ACC112 (cell line): Measurements from ENCODE around the gene MYO5C.

Experiments
- H2AFZ ChIP-seq: fragments of 200-600 bp; sonication (generic); one replicate; pipeline ENCODE4 v1.6.0; 2017; ENCODE audit warnings: antibody characterized with exemption, low read length; ENCODE audit not compliant: unreplicated experiment
- H3K27ac ChIP-seq: fragments of 200-600 bp; sonication (generic); 2 replicates; pipeline ENCODE4 v1.5.1; 2014; ENCODE audit warnings: low read depth, mild to moderate bottlenecking, antibody characterized with exemption, low read length, moderate library complexity
- H3K27me3 ChIP-seq: fragments of 200-600 bp; sonication (generic); 2 replicates; pipeline ENCODE4 v1.6.1; 2014; ENCODE audit warnings: mild to moderate bottlenecking, antibody characterized with exemption, low read length, moderate library complexity, mixed read lengths; ENCODE audit not compliant: insufficient read depth
- H3K36me3 ChIP-seq: fragments of 200-600 bp; sonication (generic); 2 replicates; pipeline ENCODE4 v1.6.1; 2016; ENCODE audit warnings: mild to moderate bottlenecking, antibody characterized with exemption, low read length, moderate library complexity, mixed read lengths; ENCODE audit not compliant: insufficient read depth
- H3K4me1 ChIP-seq: fragments of 200-600 bp; sonication (generic); one replicate; pipeline ENCODE4 v1.6.1; 2016; ENCODE audit warnings: low read length, mixed read lengths; ENCODE audit not compliant: insufficient read depth, unreplicated experiment, control insufficient read depth
- H3K4me3 ChIP-seq: fragments of 200-600 bp; sonication (generic); 2 replicates; pipeline ENCODE4 v1.5.1; 2014; ENCODE audit warnings: mild to moderate bottlenecking, low read depth, low read length
- H3K79me2 ChIP-seq: fragments of 200-600 bp; sonication (generic); one replicate; pipeline ENCODE4 v1.6.0; 2016; ENCODE audit warnings: low read length; ENCODE audit not compliant: control insufficient read depth, unreplicated experiment, insufficient read depth

The MYO5C gene

GRCh38 chr15:52295421-52296001 lies at the start of gene MYO5C:
Gene MYO5C, minus strand, starts transcription at chr15:52295804. Its CDS starts 168 bp downstream, at chr15:52295636.
- no peaks in the 10 kb centered on the region for H3K4me1 ChIP-seq
- H3K36me3 ChIP-seq, result no peaks in the 10 kb centered on the region
- peak within 1 kb of the TSS; percentile 71 for H3K4me3 ChIP-seq
- no peaks in the 10 kb centered on the region for H3K79me2 ChIP-seq
- peak within 1 kb of the TSS; percentile 35 for H2AFZ ChIP-seq
- no peak within 1 kb of the TSS for H3K27ac ChIP-seq
- H3K27me3 ChIP-seq, result peaks cover 42% of the 10 kb centered on the region

- no peaks in the 10 kb centered on the region for H3K27me3 ChIP-seq
- H3K4me3 ChIP-seq, result no peak overlapping the region
- H3K79me2 ChIP-seq, result no peaks in the 10 kb centered on the region
- H2AFZ ChIP-seq, result no peak overlapping the region
- H3K4me1 ChIP-seq, result no peaks in the 10 kb centered on the region
- H3K36me3 ChIP-seq, result peaks cover 8% of the 10 kb centered on the region; the same call in 1 of the 2 replicates
- H3K27ac ChIP-seq, result no peak overlapping the region
These were observed 49.0 kb upstream of the MYO5C start for GRCh38 chr15:52344592-52344991.

GRCh38 chr15:52343831-52344230 lies 48.2 kb upstream of the MYO5C start:
- peaks cover 3% of the 10 kb centered on the region for H3K4me1 ChIP-seq
- H3K27me3 ChIP-seq, result no peaks in the 10 kb centered on the region
- no peak overlapping the region for H2AFZ ChIP-seq
- peaks cover 8% of the 10 kb centered on the region; the same call in 1 of the 2 replicates for H3K36me3 ChIP-seq
- no peaks in the 10 kb centered on the region for H3K79me2 ChIP-seq
- no peak overlapping the region for H3K4me3 ChIP-seq
- H3K27ac ChIP-seq, result no peak overlapping the region

GRCh38 chr15:52340093-52340492 lies 44.5 kb upstream of the MYO5C start:
- Histone ChIP-seq H3K36me3 (no peaks in the 10 kb centered on the region), H3K27me3 (no peaks in the 10 kb centered on the region), H2AFZ (no peak overlapping the region), H3K27ac (no peak overlapping the region), H3K79me2 (no peaks in the 10 kb centered on the region), H3K4me1 (peaks cover 24% of the 10 kb centered on the region), H3K4me3 (no peak overlapping the region)

- Histone ChIP-seq H3K36me3 (no peaks in the 10 kb centered on the region), H3K4me1 (peaks cover 33% of the 10 kb centered on the region), H3K79me2 (no peaks in the 10 kb centered on the region), H2AFZ (no peak overlapping the region), H3K4me3 (no peak overlapping the region), H3K27me3 (no peaks in the 10 kb centered on the region), H3K27ac (no peak overlapping the region)
These were observed 43.3 kb upstream of the MYO5C start for GRCh38 chr15:52338891-52339290.

GRCh38 chr15:52338058-52338457 lies 42.5 kb upstream of the MYO5C start:
- Histone ChIP-seq H3K79me2 (no peaks in the 10 kb centered on the region), H3K4me3 (no peak overlapping the region)

GRCh38 chr15:52337198-52337853 lies 41.7 kb upstream of the MYO5C start:
- H3K27me3 ChIP-seq, result no peaks in the 10 kb centered on the region
- peak overlapping the region; percentile 44; the same call in 1 of the 2 replicates for H3K27ac ChIP-seq
- H3K36me3 ChIP-seq, result no peaks in the 10 kb centered on the region
- H3K4me3 ChIP-seq, result no peak overlapping the region
- no peaks in the 10 kb centered on the region for H3K79me2 ChIP-seq
- H3K4me1 ChIP-seq, result peaks cover 33% of the 10 kb centered on the region
- H2AFZ ChIP-seq, result peak overlapping the region; percentile 82

More at GRCh38 chr15:52338058-52338457, 42.5 kb upstream of the MYO5C start:
- Histone ChIP-seq H3K4me1 (peaks cover 33% of the 10 kb centered on the region), H3K27me3 (no peaks in the 10 kb centered on the region), H2AFZ (no peak overlapping the region), H3K27ac (0 out of 2 replicates have a peak overlapping the region, but pooled peaks have one; percentile 44), H3K36me3 (no peaks in the 10 kb centered on the region)

GRCh38 chr15:52336529-52336928 lies 40.9 kb upstream of the MYO5C start:
- Histone ChIP-seq H3K27me3 (no peaks in the 10 kb centered on the region), H3K27ac (no peak overlapping the region), H3K36me3 (no peaks in the 10 kb centered on the region), H3K4me1 (peaks cover 33% of the 10 kb centered on the region), H3K4me3 (no peak overlapping the region), H2AFZ (no peak overlapping the region), H3K79me2 (no peaks in the 10 kb centered on the region)

- Histone ChIP-seq H3K27me3 (no peaks in the 10 kb centered on the region), H3K4me3 (no peak overlapping the region), H3K79me2 (no peaks in the 10 kb centered on the region), H2AFZ (no peak overlapping the region), H3K36me3 (no peaks in the 10 kb centered on the region), H3K4me1 (peaks cover 33% of the 10 kb centered on the region), H3K27ac (peak overlapping the region; percentile 42)
These were observed 39.0 kb upstream of the MYO5C start for GRCh38 chr15:52334491-52335160.

GRCh38 chr15:52331490-52332240 lies 36.1 kb upstream of the MYO5C start:
- H3K79me2 ChIP-seq, result no peaks in the 10 kb centered on the region
- no peaks in the 10 kb centered on the region for H3K27me3 ChIP-seq
- no peak overlapping the region for H2AFZ ChIP-seq
- no peaks in the 10 kb centered on the region; the same call in 1 of the 2 replicates for H3K36me3 ChIP-seq
- H3K4me1 ChIP-seq, result peaks cover 10% of the 10 kb centered on the region
- no peak overlapping the region for H3K27ac ChIP-seq
- no peak overlapping the region for H3K4me3 ChIP-seq
